Suprapubic skin (tissue), 4 donors: Measurements from ENCODE around the gene HBS1L. TPM values are rescaled to one million over a fixed set of nuclear protein-coding genes. Genes with fewer than 3 reads are reported as not detected.

Source experiments
- DNase-seq, 2 donors: peaks; one replicate each; pipeline ENCODE4 v3.0.0-alpha.2; 2019; ENCODE audit warnings: low spot score in 2 of 2
- H3K27ac ChIP-seq: fragments of 200-600 bp; sonication (generic); one replicate; pipeline ENCODE4 v1.5.1; 2019
- H3K27me3 ChIP-seq: fragments of 200-600 bp; sonication (generic); one replicate; pipeline ENCODE4 v1.5.1; 2019
- H3K36me3 ChIP-seq: fragments of 200-600 bp; sonication (generic); one replicate; pipeline ENCODE4 v1.5.1; 2019
- H3K4me1 ChIP-seq: fragments of 200-600 bp; sonication (generic); one replicate; pipeline ENCODE4 v1.5.1; 2019
- H3K4me3 ChIP-seq: fragments of 200-600 bp; sonication (generic); one replicate; pipeline ENCODE4 v1.5.1; 2019; ENCODE audit warnings: mild to moderate bottlenecking
- H3K9me3 ChIP-seq: fragments of 200-600 bp; sonication (generic); one replicate; pipeline ENCODE4 v1.5.1; 2019
- CTCF ChIP-seq, 2 donors: fragments of 200-600 bp in 1 of 2; fragments of 450-650 bp in 1 of 2; sonication (generic) in 1 of 2; IDR thresholded peaks; one replicate each; pipeline ENCODE4 v1.5.1; 2016 to 2019; ENCODE audit warnings: antibody characterized with exemption in 2 of 2, mild to moderate bottlenecking in 1 of 2, moderate library complexity in 1 of 2
- EP300 ChIP-seq: sonication (generic); formaldehyde crosslinking; IDR thresholded peaks from one replicate; pipeline ENCODE4 v1.6.1; 2017; ENCODE audit warnings: antibody characterized with exemption
- POLR2A ChIP-seq, 2 donors: fragments of 450-650 bp; IDR thresholded peaks; one replicate each; pipeline ENCODE4 v1.6.1; 2017; ENCODE audit warnings: antibody characterized with exemption in 2 of 2, mild to moderate bottlenecking in 2 of 2, moderate library complexity in 2 of 2
- POLR2AphosphoS5 ChIP-seq, 3 donors: sonication (generic); formaldehyde crosslinking; IDR thresholded peaks; one replicate each; pipeline ENCODE4 v1.6.1; 2017; ENCODE audit warnings: antibody characterized with exemption in 3 of 3
- WGBS: methylation state at CpG from one replicate; pipeline ENCODE4 v1.1.5; 2018; 5-methylcytosine and 5-hydroxymethylcytosine counted together
- total RNA-seq, 4 donors: library from RNA; depleted of rRNA; stranded (reverse); fragments of >200 nt; gene quantifications; one replicate each; pipeline ENCODE4 v1.1.0, GENCODE V29; 2016

The HBS1L gene
- total RNA-seq, 4 donors from 2014 or later, result 33.9 to 43.0 (median 36.1) TPM

GRCh38 chr6:134992155-134992554, 62.5 kb downstream of the HBS1L start:
- DNase-seq, result no peak
- no peaks in the 10 kb centered on the region for H3K4me1 ChIP-seq
- TF ChIP-seq EP300 (no peak), CTCF (IDR thresholded peaks at IDR 0.05) (no peak), POLR2A (IDR thresholded peaks at IDR 0.05) (no peak), POLR2AphosphoS5 (IDR thresholded peaks at IDR 0.05) (no peak)
- H3K27me3 ChIP-seq, result no peaks in the 10 kb centered on the region
- no peak overlapping the region for H3K27ac ChIP-seq
- no peaks in the 10 kb centered on the region for H3K9me3 ChIP-seq
- peaks cover 32% of the 10 kb centered on the region for H3K36me3 ChIP-seq
- 92% methylated on average over 6 of the region's 6 CpGs for WGBS
- H3K4me3 ChIP-seq, result no peak overlapping the region

DNA sequence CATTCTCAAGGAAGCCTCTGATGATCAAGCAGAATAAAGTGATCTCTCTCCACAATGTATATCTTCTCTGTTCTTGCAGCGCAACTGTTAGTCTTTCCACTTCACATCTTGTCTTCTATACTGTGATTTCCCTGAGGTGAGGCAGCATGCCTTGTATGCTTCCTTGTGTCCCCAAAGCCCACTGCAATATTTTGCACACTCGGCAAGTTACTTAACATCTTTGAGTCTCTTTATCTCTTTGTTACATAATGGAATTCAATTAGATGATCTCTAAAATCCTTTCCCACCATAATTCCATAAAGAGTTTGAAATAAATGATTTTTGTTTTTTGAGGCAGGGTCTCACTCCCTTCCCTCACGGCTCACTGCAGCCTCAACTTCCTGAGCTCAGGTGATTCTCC, 64.4 kb downstream of the HBS1L start:
- peaks cover 31% of the 10 kb centered on the region for H3K36me3 ChIP-seq

GRCh38 chr6:134984821-134985220, 69.8 kb downstream of the HBS1L start:
- H3K27ac ChIP-seq, result no peak overlapping the region
- H3K27me3 ChIP-seq, result no peaks in the 10 kb centered on the region
- H3K4me3 ChIP-seq, result no peak overlapping the region
- peaks cover 30% of the 10 kb centered on the region for H3K36me3 ChIP-seq
- WGBS, result 64% methylated on average over 1 of the region's 1 CpG
- no peak for TF ChIP-seq POLR2A (IDR thresholded peaks at IDR 0.05)
- no peak for TF ChIP-seq CTCF (IDR thresholded peaks at IDR 0.05)
- TF ChIP-seq EP300, result no peak
- TF ChIP-seq POLR2AphosphoS5 (IDR thresholded peaks at IDR 0.05), result no peak
- DNase-seq, result no peak
- no peaks in the 10 kb centered on the region for H3K4me1 ChIP-seq
- no peaks in the 10 kb centered on the region for H3K9me3 ChIP-seq

More for the DNA sequence above, 64.4 kb downstream of the HBS1L start:
- DNase-seq, result no peak
- no peak overlapping the region for H3K4me3 ChIP-seq
- H3K4me1 ChIP-seq, result no peaks in the 10 kb centered on the region
- H3K27me3 ChIP-seq, result no peaks in the 10 kb centered on the region
- WGBS, result 97% methylated on average over 3 of the region's 3 CpGs
- no peaks in the 10 kb centered on the region for H3K9me3 ChIP-seq
- TF ChIP-seq EP300, result no peak
- TF ChIP-seq POLR2A (IDR thresholded peaks at IDR 0.05), result no peak
- TF ChIP-seq POLR2AphosphoS5 (IDR thresholded peaks at IDR 0.05), result no peak
- no peak for TF ChIP-seq CTCF (IDR thresholded peaks at IDR 0.05)
- H3K27ac ChIP-seq, result no peak overlapping the region

DNA sequence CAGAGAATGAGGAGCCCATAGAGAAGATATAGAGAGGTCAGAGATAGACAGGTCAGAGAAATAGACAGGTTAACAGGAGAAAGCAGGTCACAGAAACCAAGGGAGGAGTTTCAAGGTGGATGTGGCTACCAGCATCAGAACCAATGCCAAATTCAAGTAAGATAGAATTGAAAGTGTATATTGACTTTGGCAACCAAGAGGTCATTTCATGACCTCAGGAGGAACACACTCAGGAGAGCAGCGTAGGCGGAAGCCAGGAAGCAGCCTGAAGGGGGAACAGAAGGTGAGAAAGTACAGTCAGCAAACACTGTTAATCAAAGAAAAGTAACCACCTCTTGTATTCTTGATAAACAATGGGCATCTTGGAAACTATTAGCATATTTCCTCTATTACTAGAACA, 70.8 kb downstream of the HBS1L start:
- no peak for TF ChIP-seq EP300
- no peak for TF ChIP-seq CTCF (IDR thresholded peaks at IDR 0.05)
- no peak for TF ChIP-seq POLR2A (IDR thresholded peaks at IDR 0.05)
- no peak for TF ChIP-seq POLR2AphosphoS5 (IDR thresholded peaks at IDR 0.05)
- Histone ChIP-seq H3K27ac (no peak overlapping the region), H3K36me3 (peaks cover 38% of the 10 kb centered on the region), H3K27me3 (no peaks in the 10 kb centered on the region), H3K4me1 (no peaks in the 10 kb centered on the region), H3K4me3 (no peak overlapping the region), H3K9me3 (no peaks in the 10 kb centered on the region)
- WGBS, result 74% methylated on average over 2 of the region's 2 CpGs
- no peak for DNase-seq

- TF ChIP-seq EP300, result no peak
- no peak for TF ChIP-seq CTCF (IDR thresholded peaks at IDR 0.05)
- no peak for TF ChIP-seq POLR2AphosphoS5 (IDR thresholded peaks at IDR 0.05)
- no peak for TF ChIP-seq POLR2A (IDR thresholded peaks at IDR 0.05)
- H3K27me3 ChIP-seq, result no peaks in the 10 kb centered on the region
- H3K4me3 ChIP-seq, result no peak overlapping the region
- WGBS, result 85% methylated on average over 3 of the region's 3 CpGs
- H3K9me3 ChIP-seq, result no peaks in the 10 kb centered on the region
- peaks cover 49% of the 10 kb centered on the region for H3K36me3 ChIP-seq
- DNase-seq, result no peak
- no peaks in the 10 kb centered on the region for H3K4me1 ChIP-seq
- no peak overlapping the region for H3K27ac ChIP-seq
These were observed 72.5 kb downstream of the HBS1L start for GRCh38 chr6:134982161-134982560.
